ENCODE measurements around the gene NFATC2.

DNA sequence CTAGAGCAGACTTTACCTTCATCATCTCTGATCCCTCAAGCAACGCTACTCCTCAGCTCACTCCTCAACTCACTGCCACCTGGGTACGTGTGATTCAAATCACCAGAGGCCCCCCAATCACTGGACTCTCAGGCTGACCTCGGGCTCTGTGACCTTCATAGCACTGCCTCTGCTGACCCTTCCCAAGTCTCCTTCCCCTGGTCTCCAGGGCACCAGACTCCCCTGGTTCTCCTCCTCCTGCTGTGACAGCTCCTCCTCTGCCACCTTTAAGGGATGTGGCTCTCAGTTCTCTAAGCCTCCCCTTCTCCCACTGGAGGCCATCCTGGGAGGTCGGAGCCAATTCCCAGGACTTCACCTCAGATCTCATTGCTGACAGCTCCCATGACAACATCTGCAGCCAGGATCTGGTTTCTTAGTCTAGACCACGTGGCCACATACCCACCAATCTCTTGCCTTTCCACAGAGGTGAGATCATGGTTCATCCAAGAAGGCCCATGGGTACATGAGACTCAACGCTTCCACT is 90.4 kb downstream of the NFATC2 start:
- no peak for TF ChIP-seq ZNF565 (CRISPR knock-in tag; conservative IDR thresholded peaks at IDR 0.05; ENCODE audit: low read depth)
- no peak for TF ChIP-seq CSDC2 (CRISPR knock-in tag; IDR thresholded peaks at IDR 0.05)
- TF ChIP-seq RARB (CRISPR knock-in tag; IDR thresholded peaks at IDR 0.05): no peak
- TF ChIP-seq, protein P1, sequence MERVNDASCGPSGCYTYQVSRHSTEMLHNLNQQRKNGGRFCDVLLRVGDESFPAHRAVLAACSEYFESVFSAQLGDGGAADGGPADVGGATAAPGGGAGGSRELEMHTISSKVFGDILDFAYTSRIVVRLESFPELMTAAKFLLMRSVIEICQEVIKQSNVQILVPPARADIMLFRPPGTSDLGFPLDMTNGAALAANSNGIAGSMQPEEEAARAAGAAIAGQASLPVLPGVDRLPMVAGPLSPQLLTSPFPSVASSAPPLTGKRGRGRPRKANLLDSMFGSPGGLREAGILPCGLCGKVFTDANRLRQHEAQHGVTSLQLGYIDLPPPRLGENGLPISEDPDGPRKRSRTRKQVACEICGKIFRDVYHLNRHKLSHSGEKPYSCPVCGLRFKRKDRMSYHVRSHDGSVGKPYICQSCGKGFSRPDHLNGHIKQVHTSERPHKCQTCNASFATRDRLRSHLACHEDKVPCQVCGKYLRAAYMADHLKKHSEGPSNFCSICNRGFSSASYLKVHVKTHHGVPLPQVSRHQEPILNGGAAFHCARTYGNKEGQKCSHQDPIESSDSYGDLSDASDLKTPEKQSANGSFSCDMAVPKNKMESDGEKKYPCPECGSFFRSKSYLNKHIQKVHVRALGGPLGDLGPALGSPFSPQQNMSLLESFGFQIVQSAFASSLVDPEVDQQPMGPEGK (CRISPR knock-in tag; IDR thresholded peaks at IDR 0.05; ENCODE audit: borderline replicate concordance): no peak
- TF ChIP-seq, protein P2, sequence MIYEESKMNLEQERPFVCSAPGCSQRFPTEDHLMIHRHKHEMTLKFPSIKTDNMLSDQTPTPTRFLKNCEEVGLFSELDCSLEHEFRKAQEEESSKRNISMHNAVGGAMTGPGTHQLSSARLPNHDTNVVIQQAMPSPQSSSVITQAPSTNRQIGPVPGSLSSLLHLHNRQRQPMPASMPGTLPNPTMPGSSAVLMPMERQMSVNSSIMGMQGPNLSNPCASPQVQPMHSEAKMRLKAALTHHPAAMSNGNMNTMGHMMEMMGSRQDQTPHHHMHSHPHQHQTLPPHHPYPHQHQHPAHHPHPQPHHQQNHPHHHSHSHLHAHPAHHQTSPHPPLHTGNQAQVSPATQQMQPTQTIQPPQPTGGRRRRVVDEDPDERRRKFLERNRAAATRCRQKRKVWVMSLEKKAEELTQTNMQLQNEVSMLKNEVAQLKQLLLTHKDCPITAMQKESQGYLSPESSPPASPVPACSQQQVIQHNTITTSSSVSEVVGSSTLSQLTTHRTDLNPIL (CRISPR knock-in tag; IDR thresholded peaks at IDR 0.05; ENCODE audit: low read depth): no peak
- no peak for TF ChIP-seq ZFP30 (CRISPR knock-in tag; IDR thresholded peaks at IDR 0.05)
- TF ChIP-seq ISL1 (CRISPR knock-in tag; IDR thresholded peaks at IDR 0.05): no peak
